A673 (cell line): ENCODE data around the gene FAM163A. TPM values are rescaled to one million over a fixed set of nuclear protein-coding genes. Genes with fewer than 3 reads are reported as not detected.
"Not testable (repeated sequence)": the region's sequence is repeated elsewhere in the genome, so short reads cannot be mapped to it uniquely, and the experiment has no call there.

ENCODE experiments used
- BruUV-seq: library from RNA; stranded (reverse); fragments of 400-500 nt; replicated peaks from 2 replicates; lab custom pipeline; 2021; lab: Mats Ljungman, UMichigan
- CTCF ChIA-PET: fragments of 300-600 bp; sonication (Branson Sonifier 250); formaldehyde crosslinking; loops from one replicate; lab custom pipeline; 2022; ENCODE audit warnings: antibody characterized with exemption; lab: Charles Lee
- POLR2A ChIA-PET: fragments of 300-600 bp; sonication (Branson Sonifier 250); formaldehyde crosslinking; loops from one replicate; lab custom pipeline; 2022; ENCODE audit warnings: antibody characterized with exemption; ENCODE audit not compliant: low non-redundant PET; lab: Charles Lee
- DNase-seq: peaks from one replicate; pipeline ENCODE4 v3.0.0-alpha.2; 2015; ENCODE audit warnings: low spot score
- H3K27ac ChIP-seq: fragments of 200-600 bp; sonication (generic); 2 replicates; pipeline ENCODE4 v1.5.1; 2016; ENCODE audit warnings: mixed run types, low read depth, mild to moderate bottlenecking, mixed read lengths, antibody characterized with exemption, low read length; ENCODE audit not compliant: poor library complexity, severe bottlenecking
- H3K27me3 ChIP-seq: fragments of 200-600 bp; sonication (generic); replicated peaks from 2 replicates; pipeline ENCODE4 v1.6.1; 2017; ENCODE audit warnings: mixed run types, low read depth, mild to moderate bottlenecking, mixed read lengths, antibody characterized with exemption, low read length; ENCODE audit not compliant: insufficient read depth, poor library complexity
- H3K36me3 ChIP-seq: fragments of 200-600 bp; sonication (generic); 2 replicates; pipeline ENCODE4 v1.6.1; 2016; ENCODE audit warnings: mixed run types, mild to moderate bottlenecking, mixed read lengths, antibody characterized with exemption, low read length; ENCODE audit not compliant: insufficient read depth, poor library complexity, severe bottlenecking
- H3K4me1 ChIP-seq: fragments of 200-600 bp; sonication (generic); 2 replicates; pipeline ENCODE4 v1.6.1; 2017; ENCODE audit warnings: mixed run types, mild to moderate bottlenecking, mixed read lengths, antibody characterized with exemption, low read length; ENCODE audit not compliant: insufficient read depth, poor library complexity, severe bottlenecking
- H3K4me3 ChIP-seq: fragments of 200-600 bp; sonication (generic); 2 replicates; pipeline ENCODE4 v1.5.1; 2016; ENCODE audit warnings: low read depth, mixed run types, mild to moderate bottlenecking, mixed read lengths, low read length; ENCODE audit not compliant: poor library complexity, severe bottlenecking
- H3K9me3 ChIP-seq: fragments of 200-600 bp; sonication (generic); 2 replicates; pipeline ENCODE4 v1.6.1; 2016; ENCODE audit warnings: mixed run types, low read depth, mild to moderate bottlenecking, mixed read lengths, antibody characterized with exemption, low read length; ENCODE audit not compliant: poor library complexity, severe bottlenecking
- EZH2 ChIP-seq: fragments of 200-600 bp; sonication (generic); IDR thresholded peaks from 2 replicates; pipeline ENCODE4 v1.6.1; 2017; ENCODE audit warnings: borderline replicate concordance, low read depth, mild to moderate bottlenecking, mixed read lengths, antibody characterized with exemption, low read length; ENCODE audit not compliant: poor library complexity, severe bottlenecking
- intact Hi-C: fragments of 100-400 bp; cut with micrococcal nuclease; formaldehyde crosslinking; loops from one replicate; pipeline ENCODE4 v1.10.0; 2022; ENCODE audit not compliant: unreplicated experiment
- total RNA-seq: library from RNA; stranded (reverse); gene quantifications from 2 replicates; pipeline ENCODE4 v1.2.3, GENCODE V29; 2021
- TF ChIP-seq, protein P1 (sequence below): fragments of 300-800, 200-600 bp; sonication (generic); conservative IDR thresholded peaks from 2 replicates; pipeline ENCODE4 v1.5.1; 2017; ENCODE audit warnings: low read depth, mild to moderate bottlenecking, antibody characterized with exemption, low read length, moderate library complexity, mixed read lengths

FAM163A gene
- total RNA-seq, 1 experiment from 2014 or later: not detected

DNA sequence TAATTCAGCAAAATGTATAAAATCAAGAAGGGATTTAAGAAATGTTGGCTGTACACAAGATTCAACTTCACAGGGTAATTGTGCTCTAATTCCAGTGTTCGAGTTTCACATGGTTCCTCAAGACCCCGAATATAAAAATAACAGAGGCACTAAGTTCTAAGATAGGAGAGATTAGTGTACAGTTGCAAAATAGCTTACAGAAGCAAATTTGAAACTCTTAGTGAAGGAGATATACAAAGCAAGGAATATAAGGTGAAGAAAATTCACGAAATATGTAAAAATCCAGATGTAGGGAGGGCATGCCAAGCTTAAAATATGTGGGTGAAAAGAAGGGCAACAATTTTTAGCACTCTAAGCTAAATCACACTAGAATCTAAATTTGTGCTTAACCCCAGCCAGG is 105.1 kb downstream of the FAM163A start:
- no peaks in the 10 kb centered on the region for H3K9me3 ChIP-seq
- no peak for TF ChIP-seq EZH2
- TF ChIP-seq, protein P1, sequence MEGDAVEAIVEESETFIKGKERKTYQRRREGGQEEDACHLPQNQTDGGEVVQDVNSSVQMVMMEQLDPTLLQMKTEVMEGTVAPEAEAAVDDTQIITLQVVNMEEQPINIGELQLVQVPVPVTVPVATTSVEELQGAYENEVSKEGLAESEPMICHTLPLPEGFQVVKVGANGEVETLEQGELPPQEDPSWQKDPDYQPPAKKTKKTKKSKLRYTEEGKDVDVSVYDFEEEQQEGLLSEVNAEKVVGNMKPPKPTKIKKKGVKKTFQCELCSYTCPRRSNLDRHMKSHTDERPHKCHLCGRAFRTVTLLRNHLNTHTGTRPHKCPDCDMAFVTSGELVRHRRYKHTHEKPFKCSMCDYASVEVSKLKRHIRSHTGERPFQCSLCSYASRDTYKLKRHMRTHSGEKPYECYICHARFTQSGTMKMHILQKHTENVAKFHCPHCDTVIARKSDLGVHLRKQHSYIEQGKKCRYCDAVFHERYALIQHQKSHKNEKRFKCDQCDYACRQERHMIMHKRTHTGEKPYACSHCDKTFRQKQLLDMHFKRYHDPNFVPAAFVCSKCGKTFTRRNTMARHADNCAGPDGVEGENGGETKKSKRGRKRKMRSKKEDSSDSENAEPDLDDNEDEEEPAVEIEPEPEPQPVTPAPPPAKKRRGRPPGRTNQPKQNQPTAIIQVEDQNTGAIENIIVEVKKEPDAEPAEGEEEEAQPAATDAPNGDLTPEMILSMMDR: no peak
- peaks cover 77% of the 10 kb centered on the region for H3K36me3 ChIP-seq
- no peak for DNase-seq
- H3K4me1 ChIP-seq: no peaks in the 10 kb centered on the region
- CTCF ChIA-PET: no interaction called here
- H3K27me3 ChIP-seq: no peaks in the 10 kb centered on the region
- POLR2A ChIA-PET: no interaction called here
- BruUV-seq: no TSS peak
- no peak overlapping the region for H3K4me3 ChIP-seq
- intact Hi-C loops: no loop called here
- H3K27ac ChIP-seq: no peak overlapping the region

DNA sequence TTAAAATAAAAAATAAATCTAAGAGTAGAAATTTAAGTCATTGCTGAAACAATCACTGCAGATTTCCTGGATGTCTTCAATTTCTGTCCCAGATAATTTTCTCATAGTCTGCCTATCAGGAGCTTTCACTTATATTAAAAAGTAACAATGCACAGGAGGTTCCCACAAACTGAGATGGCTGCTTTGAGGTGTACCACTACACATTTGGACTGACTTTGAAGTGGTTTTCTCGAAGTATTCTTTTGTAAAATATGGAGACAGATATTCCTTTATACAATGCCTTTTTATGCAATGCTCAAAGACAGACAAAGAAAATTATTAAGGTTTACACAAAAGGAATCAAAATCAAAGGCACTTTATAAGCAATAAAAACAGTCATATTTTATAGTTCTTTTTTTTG is 110.0 kb downstream of the FAM163A start:
- no peak overlapping the region for H3K4me3 ChIP-seq

DNA sequence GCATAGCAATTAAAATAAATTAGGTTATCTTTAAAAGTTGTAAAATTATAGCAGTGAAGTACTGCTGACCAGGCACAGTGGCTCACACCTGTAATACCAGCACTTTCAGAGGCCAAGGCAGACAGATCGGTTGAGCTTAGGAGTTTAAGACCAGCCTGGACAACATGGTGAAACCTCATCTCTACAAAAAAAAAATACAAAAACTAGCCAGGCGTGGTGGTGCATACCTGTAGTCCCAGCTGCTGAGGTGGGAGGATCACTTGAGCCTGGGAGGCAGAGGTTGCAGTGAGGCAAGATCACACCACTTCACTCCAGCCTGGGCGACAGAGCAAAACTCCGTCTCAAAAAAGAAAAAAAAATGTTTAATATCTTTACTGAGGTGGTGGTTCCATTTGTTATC is 112.7 kb downstream of the FAM163A start:
- POLR2A ChIA-PET, DNase-seq, BruUV-seq, H3K9me3 ChIP-seq, H3K27ac ChIP-seq, intact Hi-C loops, H3K27me3 ChIP-seq, CTCF ChIA-PET, H3K4me1 ChIP-seq, H3K4me3 ChIP-seq: not testable (repeated sequence)
- H3K36me3 ChIP-seq: peaks cover 32% of the 10 kb centered on the region

More for the DNA sequence above, 110.0 kb downstream of the FAM163A start:
- Histone ChIP-seq H3K36me3 (peaks cover 52% of the 10 kb centered on the region), H3K27me3 (no peaks in the 10 kb centered on the region), H3K27ac (no peak overlapping the region), H3K9me3 (no peaks in the 10 kb centered on the region), H3K4me1 (no peaks in the 10 kb centered on the region)
- ChIA-PET CTCF (interaction anchor here (0.6 kb wide), 1 partner anchor 39 kb away, joined by 12 read pairs; no protein-coding TSS in a partner anchor), POLR2A (no interaction called here)
- no TSS peak for BruUV-seq
- TF ChIP-seq EZH2: no peak
- TF ChIP-seq, protein P1: no peak
- intact Hi-C loops: no loop called here
- DNase-seq: no peak

DNA sequence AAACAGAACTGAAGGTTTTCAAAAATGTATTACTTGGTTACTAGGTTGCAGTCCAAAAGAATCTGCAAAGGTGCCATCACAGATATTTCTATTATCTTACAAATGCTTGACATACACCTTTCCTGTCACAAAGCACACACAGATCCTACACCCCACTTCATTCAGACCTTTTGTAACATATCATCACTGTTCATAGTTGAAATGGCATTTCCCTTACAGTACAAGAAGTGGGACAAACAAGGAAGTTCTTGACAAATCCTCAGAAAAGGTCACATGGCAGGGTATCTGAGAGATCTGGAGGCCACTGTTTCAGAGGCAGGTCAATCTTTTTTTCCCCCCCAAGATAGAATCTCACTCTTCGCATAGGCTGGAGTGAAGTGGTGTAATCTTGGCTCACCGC is 113.2 kb downstream of the FAM163A start:
- H3K36me3 ChIP-seq: peaks cover 28% of the 10 kb centered on the region
- intact Hi-C loops: no loop called here
- H3K9me3 ChIP-seq: no peaks in the 10 kb centered on the region
- BruUV-seq: no TSS peak
- no peaks in the 10 kb centered on the region for H3K4me1 ChIP-seq
- H3K27ac ChIP-seq: no peak overlapping the region
- no peak overlapping the region for H3K4me3 ChIP-seq
- no peak for DNase-seq
- TF ChIP-seq, protein P1: no peak
- TF ChIP-seq EZH2: no peak
- H3K27me3 ChIP-seq: no peaks in the 10 kb centered on the region
- ChIA-PET CTCF (no interaction called here), POLR2A (no interaction called here)
